ENCODE data around the gene IL37.

IL37 gene

GRCh38 chr2:112916145-112916571, 5.2 kb downstream of the IL37 start:
- TF ChIP-seq CTCF (IDR thresholded peaks at IDR 0.05): no peak
- no peaks in the 10 kb centered on the region for H3K4me1 ChIP-seq (ENCODE audit: control insufficient read depth in 1 of 2, insufficient read depth in 1 of 2, low read depth in 1 of 2, low read length in 1 of 2)
- H3K27me3 ChIP-seq: no peaks in the 10 kb centered on the region
- no peaks in the 10 kb centered on the region for H3K36me3 ChIP-seq
- H3K9me3 ChIP-seq: no peaks in the 10 kb centered on the region
- no peak overlapping the region for H3K27ac ChIP-seq
- H3K4me3 ChIP-seq (ENCODE audit: low read depth in 1 of 2, low read length in 1 of 2): no peak overlapping the region

GRCh38 chr2:112916625-112917247, 5.8 kb downstream of the IL37 start:
- Histone ChIP-seq H3K27me3 (no peaks in the 10 kb centered on the region), H3K4me3 (ENCODE audit: low read depth in 1 of 2, low read length in 1 of 2) (no peak overlapping the region), H3K9me3 (no peaks in the 10 kb centered on the region), H3K4me1 (ENCODE audit: control insufficient read depth in 1 of 2, insufficient read depth in 1 of 2, low read depth in 1 of 2, low read length in 1 of 2) (no peaks in the 10 kb centered on the region), H3K27ac (no peak overlapping the region), H3K36me3 (no peaks in the 10 kb centered on the region)
- no peak for TF ChIP-seq CTCF (IDR thresholded peaks at IDR 0.05)

DNA sequence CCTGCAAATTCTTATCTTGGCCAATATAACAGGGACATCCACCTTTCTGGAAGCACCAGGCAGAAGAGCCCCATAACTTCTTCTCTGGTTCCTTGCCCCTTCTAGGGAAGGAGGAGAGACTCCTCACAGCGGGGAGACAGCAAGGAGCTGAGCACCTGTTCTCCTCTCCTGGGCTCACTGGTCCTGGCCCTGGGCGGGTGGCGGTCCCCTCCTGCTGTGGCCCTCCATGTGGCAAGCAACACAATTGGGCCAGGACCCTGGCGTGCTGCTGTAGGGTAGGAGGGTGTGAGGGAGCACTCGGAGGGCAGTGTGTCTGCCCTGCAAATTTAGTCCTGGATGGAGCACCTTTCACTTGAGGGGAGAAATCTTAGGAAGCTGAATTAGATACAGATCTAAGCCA, 6.9 kb downstream of the IL37 start:
- TF ChIP-seq CTCF (IDR thresholded peaks at IDR 0.05): no peak
- no peak overlapping the region for H3K4me3 ChIP-seq (ENCODE audit: low read depth in 1 of 2, low read length in 1 of 2)
- no peaks in the 10 kb centered on the region for H3K9me3 ChIP-seq
- H3K27ac ChIP-seq: no peak overlapping the region
- no peaks in the 10 kb centered on the region for H3K36me3 ChIP-seq
- H3K4me1 ChIP-seq (ENCODE audit: control insufficient read depth in 1 of 2, insufficient read depth in 1 of 2, low read depth in 1 of 2, low read length in 1 of 2): no peaks in the 10 kb centered on the region
- no peaks in the 10 kb centered on the region for H3K27me3 ChIP-seq

DNA sequence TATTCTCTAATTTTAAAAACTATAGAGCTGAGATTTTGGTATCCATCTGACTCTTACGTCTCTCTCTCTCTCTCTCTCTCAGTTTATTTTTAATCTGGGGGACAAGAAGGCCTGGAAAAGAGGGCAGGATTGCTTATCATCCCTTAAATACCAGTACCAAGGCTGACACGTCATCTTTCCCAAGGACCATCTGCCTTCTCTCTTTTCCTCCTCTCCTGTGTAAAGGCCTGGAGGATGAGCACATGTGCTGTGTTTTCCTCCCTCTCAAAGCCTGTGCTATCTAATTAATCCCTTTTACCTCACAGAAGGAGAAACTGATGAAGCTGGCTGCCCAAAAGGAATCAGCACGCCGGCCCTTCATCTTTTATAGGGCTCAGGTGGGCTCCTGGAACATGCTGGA, 7.3 kb downstream of the IL37 start:
- H3K27ac ChIP-seq: no peak overlapping the region
- TF ChIP-seq CTCF (IDR thresholded peaks at IDR 0.05): no peak

GRCh38 chr2:112919086-112919485, 8.1 kb downstream of the IL37 start:
- Histone ChIP-seq H3K27ac (no peak overlapping the region), H3K27me3 (no peaks in the 10 kb centered on the region), H3K4me3 (ENCODE audit: low read depth in 1 of 2, low read length in 1 of 2) (no peak overlapping the region), H3K9me3 (no peaks in the 10 kb centered on the region), H3K36me3 (no peaks in the 10 kb centered on the region), H3K4me1 (ENCODE audit: control insufficient read depth in 1 of 2, insufficient read depth in 1 of 2, low read depth in 1 of 2, low read length in 1 of 2) (no peaks in the 10 kb centered on the region)
- TF ChIP-seq CTCF (IDR thresholded peaks at IDR 0.05): no peak

More for the DNA sequence above, 7.3 kb downstream of the IL37 start:
- no peaks in the 10 kb centered on the region for H3K9me3 ChIP-seq
- no peak overlapping the region for H3K4me3 ChIP-seq (ENCODE audit: low read depth in 1 of 2, low read length in 1 of 2)
- no peaks in the 10 kb centered on the region for H3K27me3 ChIP-seq
- no peaks in the 10 kb centered on the region for H3K36me3 ChIP-seq
- no peaks in the 10 kb centered on the region for H3K4me1 ChIP-seq (ENCODE audit: control insufficient read depth in 1 of 2, insufficient read depth in 1 of 2, low read depth in 1 of 2, low read length in 1 of 2)

Measured in neutrophil (primary cell).